CD4-positive, alpha-beta memory T cell (primary cell): ENCODE results near the gene USP34. TPM values are rescaled to one million over a fixed set of nuclear protein-coding genes. Genes with fewer than 3 reads are reported as not detected.
"Not testable (repeated sequence)": the region's sequence is repeated elsewhere in the genome, so short reads cannot be mapped to it uniquely, and the experiment has no call there.

Experiments used
- CTCF ChIA-PET: fragments of 350-600 bp; sonication (Branson Sonifier 250); formaldehyde crosslinking; loops from one replicate; lab custom pipeline; 2021; ENCODE audit warnings: inconsistent platforms; ENCODE audit not compliant: partially characterized antibody; lab: Charles Lee
- POLR2A ChIA-PET: fragments of 350-600 bp; sonication (Branson Sonifier 250); formaldehyde crosslinking; loops from one replicate; lab custom pipeline; 2021; ENCODE audit not compliant: partially characterized antibody; lab: Charles Lee
- DNase-seq, 5 donors: peaks; one replicate each; pipeline versions ENCODE4 v3.0.0 to v3.0.0-alpha.2; 2020 to 2022; ENCODE audit warnings: mixed read lengths in 1 of 5
- H3K27ac ChIP-seq: one replicate; pipeline ENCODE4 v1.7.0; 2013; ENCODE audit warnings: low read depth, low read length
- H3K27me3 ChIP-seq: 2 replicates; pipeline ENCODE4 v1.7.0; 2013; ENCODE audit warnings: mild to moderate bottlenecking, low read length, moderate library complexity; ENCODE audit not compliant: insufficient read depth
- H3K36me3 ChIP-seq: 2 replicates; pipeline ENCODE4 v1.7.0; 2013; ENCODE audit warnings: mild to moderate bottlenecking, low read length, moderate library complexity; ENCODE audit not compliant: insufficient read depth
- H3K4me1 ChIP-seq: 2 replicates; pipeline ENCODE4 v1.7.0; 2013; ENCODE audit warnings: mild to moderate bottlenecking, low read length, moderate library complexity; ENCODE audit not compliant: insufficient read depth
- H3K4me3 ChIP-seq, 2 donors: one replicate each; pipeline ENCODE4 v1.7.0; 2013; ENCODE audit warnings: low read length in 2 of 2, mild to moderate bottlenecking in 1 of 2
- H3K9me3 ChIP-seq, 2 donors: one replicate each; pipeline ENCODE4 v1.7.0; 2013; ENCODE audit warnings: low read length in 2 of 2, control low read depth in 1 of 2; ENCODE audit not compliant: control insufficient read depth in 1 of 2
- H3K27ac Mint-ChIP-seq, 7 donors: one replicate each; pipeline ENCODE4 v1.8.0; 2020 to 2021; ENCODE audit warnings: mixed read lengths in 7 of 7, mild to moderate bottlenecking in 6 of 7, inconsistent platforms in 3 of 7, moderate library complexity in 3 of 7
- H3K27me3 Mint-ChIP-seq, 2 donors: one replicate each; pipeline ENCODE4 v1.8.0; 2020 to 2021; ENCODE audit warnings: mixed read lengths in 2 of 2
- H3K36me3 Mint-ChIP-seq, 2 donors: one replicate each; pipeline ENCODE4 v1.8.0; 2020 to 2021; ENCODE audit warnings: mixed read lengths in 2 of 2, inconsistent platforms in 1 of 2, mild to moderate bottlenecking in 1 of 2
- H3K4me1 Mint-ChIP-seq, 4 donors: one replicate each; pipeline ENCODE4 v1.8.0; 2020 to 2021; ENCODE audit warnings: mixed read lengths in 4 of 4, mild to moderate bottlenecking in 1 of 4
- H3K4me3 Mint-ChIP-seq, 8 donors: one replicate each; pipeline ENCODE4 v1.8.0; 2020 to 2021; ENCODE audit warnings: mixed read lengths in 8 of 8, mild to moderate bottlenecking in 7 of 8, moderate library complexity in 6 of 8, inconsistent platforms in 3 of 8
- H3K9me3 Mint-ChIP-seq, 8 donors: one replicate each; pipeline ENCODE4 v1.8.0; 2020 to 2021; ENCODE audit warnings: mixed read lengths in 8 of 8, mild to moderate bottlenecking in 5 of 8, inconsistent platforms in 3 of 8, moderate library complexity in 1 of 8
- intact Hi-C: fragments of 100-400 bp; cut with micrococcal nuclease; formaldehyde crosslinking; loops from one replicate; pipeline ENCODE4 v1.15.1; 2023
- polyA plus RNA-seq, 2 donors: library from polyadenylated mRNA; unstranded; fragments of 300-500 nt; fragmentation: Illumina TruSeq; gene quantifications; one replicate each; pipeline ENCODE4 v1.2.3, GENCODE V29; 2021
- total RNA-seq, 2 experiments: library from RNA; stranded (reverse); gene quantifications; one replicate each; pipeline ENCODE4 v1.2.3, GENCODE V29; 2021

The USP34 gene
- total and polyA plus RNA-seq, 4 experiments from 2014 or later: 7.9 to 164 (median 94.9) TPM

- POLR2A ChIA-PET: interaction anchor here (0.5 kb wide), 1 partner anchor 8 kb away, joined by 3 read pairs; no protein-coding TSS in a partner anchor
- Mint-ChIP-seq H3K9me3 (no peaks in the 10 kb centered on the region), H3K27ac (peak overlapping the region in 3 of 7 donors; percentile 15 to 53 (median 48)), H3K4me1 (peaks cover 19 to 41% (median 31%) of the 10 kb centered on the region in 4 donors), H3K27me3 (no peaks in the 10 kb centered on the region), H3K36me3 (peaks cover 14 to 34% of the 10 kb centered on the region in 2 donors), H3K4me3 (peak overlapping the region in 1 of 8 donors; percentile 29)
- Histone ChIP-seq H3K4me1 (peaks cover 6% of the 10 kb centered on the region), H3K27ac (no peak overlapping the region), H3K27me3 (no peaks in the 10 kb centered on the region), H3K36me3 (no peaks in the 10 kb centered on the region), H3K4me3 (no peak overlapping the region), H3K9me3 (no peaks in the 10 kb centered on the region)
- intact Hi-C loops: no loop called here
- CTCF ChIA-PET: interaction anchor here (0.7 kb wide), 1 partner anchor 15 kb away, joined by 3 read pairs; no protein-coding TSS in a partner anchor
- no peak for DNase-seq
These were observed 59.8 kb downstream of the USP34 start for GRCh38 chr2:61411109-61411508.

DNA sequence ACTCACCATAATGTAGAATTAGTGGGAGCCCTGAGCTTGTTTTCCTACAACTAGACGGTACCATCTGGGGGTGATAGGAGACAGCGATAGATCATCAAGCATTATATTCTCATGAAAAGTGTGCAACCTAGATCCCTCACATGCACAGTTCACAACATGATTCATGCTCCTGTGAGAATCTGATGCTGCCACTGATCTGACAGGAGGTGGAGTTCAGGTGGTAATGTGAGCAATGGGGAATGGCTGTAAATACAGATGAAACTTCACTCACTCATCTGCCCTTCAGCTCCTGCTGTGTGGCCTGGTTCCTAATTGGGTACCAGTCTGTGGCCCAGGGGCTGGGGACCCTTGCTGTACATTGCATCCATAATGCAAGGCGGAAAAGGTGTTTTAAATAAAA is 60.7 kb downstream of the USP34 start:
- H3K36me3 ChIP-seq: peaks cover 8% of the 10 kb centered on the region
- DNase-seq: no peak
- H3K27ac Mint-ChIP-seq: peak overlapping the region in 1 of 7 donors; percentile 30
- H3K4me1 ChIP-seq: peaks cover 4% of the 10 kb centered on the region
- H3K4me3 Mint-ChIP-seq: peak overlapping the region in 1 of 8 donors; percentile 35
- intact Hi-C loops: no loop called here
- H3K27ac ChIP-seq: no peak overlapping the region
- no peaks in the 10 kb centered on the region for H3K9me3 ChIP-seq
- no peaks in the 10 kb centered on the region for H3K27me3 ChIP-seq
- ChIA-PET CTCF (interaction anchor here (0.8 kb wide), 1 partner anchor 13 kb away, joined by 3 read pairs; no protein-coding TSS in a partner anchor), POLR2A (no interaction called here)
- no peaks in the 10 kb centered on the region for H3K9me3 Mint-ChIP-seq
- no peak overlapping the region for H3K4me3 ChIP-seq
- H3K36me3 Mint-ChIP-seq: peaks cover 22 to 39% of the 10 kb centered on the region in 2 donors
- H3K27me3 Mint-ChIP-seq: no peaks in the 10 kb centered on the region
- H3K4me1 Mint-ChIP-seq: peaks cover 22 to 35% (median 27%) of the 10 kb centered on the region in 4 donors

DNA sequence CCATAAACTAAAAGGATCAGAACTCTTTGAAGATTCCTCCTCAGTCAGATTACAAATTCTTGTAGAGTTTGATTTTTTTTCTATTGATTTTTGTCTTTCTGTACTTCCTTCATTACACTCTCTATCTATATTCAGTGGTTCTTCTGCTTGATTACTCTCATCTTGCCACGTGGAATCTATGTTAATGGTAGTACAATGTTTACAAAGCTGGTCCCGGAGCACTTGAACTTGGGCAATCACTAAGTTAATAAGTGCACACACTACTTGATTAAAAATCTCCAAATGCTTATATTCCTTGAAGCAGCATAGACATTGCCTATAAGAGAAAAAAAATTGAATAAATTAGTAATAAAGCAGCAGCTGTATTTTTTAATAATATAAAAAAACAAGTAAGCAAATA is 65.1 kb downstream of the USP34 start:
- H3K4me1 ChIP-seq: no peaks in the 10 kb centered on the region
- Mint-ChIP-seq H3K27me3 (no peaks in the 10 kb centered on the region), H3K4me1 (peaks cover 8 to 15% (median 11%) of the 10 kb centered on the region in 4 donors), H3K36me3 (peaks cover 21 to 30% of the 10 kb centered on the region in 2 donors), H3K9me3 (no peaks in the 10 kb centered on the region), H3K27ac (peak overlapping the region in 1 of 7 donors; percentile 38), H3K4me3 (no peak overlapping the region)
- intact Hi-C loops: no loop called here
- ChIA-PET POLR2A (no interaction called here), CTCF (no interaction called here)
- no peak overlapping the region for H3K27ac ChIP-seq
- no peak overlapping the region for H3K4me3 ChIP-seq
- no peaks in the 10 kb centered on the region for H3K27me3 ChIP-seq
- peaks cover 11% of the 10 kb centered on the region for H3K36me3 ChIP-seq
- H3K9me3 ChIP-seq: no peaks in the 10 kb centered on the region
- DNase-seq: no peak

GRCh38 chr2:61404438-61404837 is 66.4 kb downstream of the USP34 start:
- intact Hi-C loops: no loop called here
- Histone ChIP-seq H3K27me3 (no peaks in the 10 kb centered on the region), H3K27ac (no peak overlapping the region), H3K9me3 (no peaks in the 10 kb centered on the region), H3K4me3 (no peak overlapping the region), H3K4me1 (no peaks in the 10 kb centered on the region), H3K36me3 (peaks cover 11% of the 10 kb centered on the region)
- POLR2A ChIA-PET: no interaction called here
- CTCF ChIA-PET: interaction anchor here (0.8 kb wide), 1 partner anchor 13 kb away, joined by 3 read pairs; no protein-coding TSS in a partner anchor
- H3K9me3 Mint-ChIP-seq: no peaks in the 10 kb centered on the region
- no peak overlapping the region for H3K4me3 Mint-ChIP-seq
- no peaks in the 10 kb centered on the region for H3K27me3 Mint-ChIP-seq
- H3K36me3 Mint-ChIP-seq: peaks cover 15 to 27% of the 10 kb centered on the region in 2 donors
- H3K4me1 Mint-ChIP-seq: peaks cover 0 to 8% (median 7%) of the 10 kb centered on the region in 4 donors
- peak overlapping the region in 1 of 7 donors; percentile 43 for H3K27ac Mint-ChIP-seq
- DNase-seq: no peak

DNA sequence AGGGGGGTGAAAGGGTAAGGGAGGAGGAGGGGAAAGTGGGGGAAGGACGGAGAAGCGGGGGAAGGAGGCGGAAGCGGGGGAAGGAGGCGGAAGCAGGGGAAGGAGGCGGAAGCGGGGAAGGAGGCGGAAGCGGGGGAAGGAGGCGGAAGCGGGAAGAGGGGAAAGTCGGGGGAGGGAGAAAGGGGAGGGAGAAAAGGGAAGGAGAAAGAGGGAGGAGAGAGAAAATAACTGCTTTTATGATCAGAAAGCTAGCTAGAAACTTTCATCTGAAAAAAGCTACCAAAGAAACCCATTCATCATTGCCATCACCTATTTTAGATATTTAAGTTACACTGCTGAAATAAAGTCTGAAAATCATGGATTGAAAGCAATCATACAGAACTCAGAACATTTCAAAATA is 72.5 kb downstream of the USP34 start:
- H3K4me1 ChIP-seq: no peaks in the 10 kb centered on the region
- CTCF ChIA-PET: interaction anchor here (1.5 kb wide), 1 partner anchor 28 kb away, joined by 4 read pairs; no protein-coding TSS in a partner anchor
- no peak for DNase-seq
- Mint-ChIP-seq H3K36me3 (peaks cover 0 to 14% of the 10 kb centered on the region in 2 donors), H3K27ac (peak overlapping the region in 1 of 7 donors; percentile 89), H3K27me3 (no peaks in the 10 kb centered on the region), H3K4me1 (peaks cover 0 to 3% (median 0%) of the 10 kb centered on the region in 4 donors), H3K9me3 (no peaks in the 10 kb centered on the region), H3K4me3 (no peak overlapping the region)
- no peak overlapping the region for H3K4me3 ChIP-seq
- H3K36me3 ChIP-seq: peaks cover 3% of the 10 kb centered on the region
- POLR2A ChIA-PET: no interaction called here
- no peaks in the 10 kb centered on the region for H3K9me3 ChIP-seq
- no peak overlapping the region for H3K27ac ChIP-seq
- intact Hi-C loops: no loop called here
- no peaks in the 10 kb centered on the region for H3K27me3 ChIP-seq

DNA sequence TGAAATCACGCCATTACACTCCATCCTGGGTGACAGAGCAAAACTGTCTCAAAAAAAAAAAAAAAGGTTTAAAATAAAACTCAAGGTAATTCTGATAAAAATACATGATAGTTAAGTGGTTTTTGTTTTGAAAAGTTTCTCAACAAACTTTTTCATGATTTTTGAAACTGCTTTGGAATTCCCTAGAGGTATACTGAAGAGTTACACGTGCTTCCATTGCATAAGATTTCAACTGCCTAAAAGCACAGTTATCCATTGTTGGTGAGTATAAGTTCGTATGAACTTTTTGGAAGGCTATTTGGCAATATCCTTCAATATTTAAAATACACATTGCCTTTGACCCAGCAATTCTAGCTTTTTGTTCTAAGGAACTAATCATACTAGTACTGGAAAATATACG is 74.9 kb downstream of the USP34 start:
- H3K27ac ChIP-seq: no peak overlapping the region
- H3K4me1 ChIP-seq: no peaks in the 10 kb centered on the region
- H3K36me3 ChIP-seq: no peaks in the 10 kb centered on the region
- Mint-ChIP-seq H3K27ac (no peak overlapping the region), H3K36me3 (peaks cover 6 to 25% of the 10 kb centered on the region in 2 donors), H3K4me3 (no peak overlapping the region), H3K9me3 (no peaks in the 10 kb centered on the region), H3K4me1 (peaks cover 0 to 3% (median 0%) of the 10 kb centered on the region in 4 donors), H3K27me3 (no peaks in the 10 kb centered on the region)
- H3K9me3 ChIP-seq: no peaks in the 10 kb centered on the region
- POLR2A ChIA-PET: interaction anchor here (0.7 kb wide), 1 partner anchor 190 kb away, joined by 3 read pairs; no protein-coding TSS in a partner anchor
- intact Hi-C loops: no loop called here
- CTCF ChIA-PET: interaction anchor here (0.8 kb wide), 2 partner anchors 15 to 24 kb away, joined by 3 read pairs; no protein-coding TSS in a partner anchor
- no peak for DNase-seq
- no peak overlapping the region for H3K4me3 ChIP-seq
- H3K27me3 ChIP-seq: no peaks in the 10 kb centered on the region

GRCh38 chr2:61387588-61387987 is 83.3 kb downstream of the USP34 start:
- H3K27ac Mint-ChIP-seq, H3K9me3 ChIP-seq, CTCF ChIA-PET, H3K4me1 ChIP-seq, H3K27me3 ChIP-seq, POLR2A ChIA-PET, H3K27me3 Mint-ChIP-seq, H3K4me1 Mint-ChIP-seq, DNase-seq, H3K9me3 Mint-ChIP-seq, H3K36me3 ChIP-seq, intact Hi-C loops, H3K27ac ChIP-seq, H3K4me3 Mint-ChIP-seq, H3K4me3 ChIP-seq: not testable (repeated sequence)
- H3K36me3 Mint-ChIP-seq: peaks cover 18 to 48% of the 10 kb centered on the region in 2 donors
